ENCODE measurements around the gene MB. TPM values are rescaled to one million over a fixed set of nuclear protein-coding genes. Genes with fewer than 3 reads are reported as not detected.

MB gene
- polyA plus RNA-seq, 1 donor from 2014 or later, result 0.51 TPM

- Histone ChIP-seq H4K20me1 (ENCODE audit: insufficient read depth) (no peaks in the 10 kb centered on the region), H3K4me3 (ENCODE audit: low read length) (no peak overlapping the region), H3K9me2 (ENCODE audit: insufficient read depth, low read length) (no peaks in the 10 kb centered on the region), H3K9ac (ENCODE audit: low read length) (no peak overlapping the region), H3K4me2 (ENCODE audit: low read length) (no peak overlapping the region), H2AFZ (ENCODE audit: low read depth, low read length) (no peak overlapping the region), H3K36me3 (ENCODE audit: insufficient read depth, low read length) (no peaks in the 10 kb centered on the region), H3K79me2 (replicated peaks; ENCODE audit: insufficient read depth, low read length) (no peaks in the 10 kb centered on the region), H3K27ac (ENCODE audit: low read length) (no peak overlapping the region), H3K27me3 (ENCODE audit: insufficient read depth, low read depth, low read length) (no peaks in the 10 kb centered on the region), H3F3A (ENCODE audit: insufficient read depth, low read length, poor library complexity, severe bottlenecking) (no peaks in the 10 kb centered on the region), H3K9me3 (ENCODE audit: low read length) (no peaks in the 10 kb centered on the region)
- TF ChIP-seq EP300 (conservative IDR thresholded peaks at IDR 0.05; ENCODE audit: poor library complexity, severe bottlenecking), result no peak
- no peak for TF ChIP-seq RAD21 (conservative IDR thresholded peaks at IDR 0.05)
- TF ChIP-seq POLR2AphosphoS5 (IDR thresholded peaks at IDR 0.05), result no peak
- TF ChIP-seq EZH2 (IDR thresholded peaks at IDR 0.05; ENCODE audit: borderline replicate concordance, insufficient read depth, low read length, poor library complexity, severe bottlenecking), result no peak
- no peak for TF ChIP-seq SMC3 (conservative IDR thresholded peaks at IDR 0.05; ENCODE audit: poor library complexity)
- TF ChIP-seq MXI1 (conservative IDR thresholded peaks at IDR 0.05; ENCODE audit: poor library complexity, severe bottlenecking), result no peak
- TF ChIP-seq REST (IDR thresholded peaks at IDR 0.05; ENCODE audit: borderline replicate concordance), result no peak
- TF ChIP-seq TAF1 (IDR thresholded peaks at IDR 0.05; ENCODE audit: low read depth), result no peak
- TF ChIP-seq CTCF (IDR thresholded peaks at IDR 0.05; ENCODE audit: poor library complexity, severe bottlenecking), result no peak
These were observed 59.1 kb downstream of the MB start for GRCh38 chr22:35558031-35558430.

Other genes starting within 250 kb of the MB start
- 0.20 TPM in 1 of 2 replicates, not detected in the other for gene HMOX1, start 236.2 kb downstream of the MB start, polyA plus RNA-seq
- 6.9 and 7.2 TPM in 2 replicates for gene MCM5, start 217.2 kb downstream of the MB start, polyA plus RNA-seq
- 0.14 and 0.40 TPM in 2 replicates for gene RASD2, start 76.5 kb downstream of the MB start, polyA plus RNA-seq
- not detected in 2 replicates for gene APOL6, start 31.1 kb upstream of the MB start, polyA plus RNA-seq
- gene APOL5, start 100.5 kb upstream of the MB start, polyA plus RNA-seq, result not detected in 2 replicates

All from neural cell (in vitro differentiated cells).